Measurements from ENCODE around the gene RAP1GAP2. TPM values are rescaled to one million over a fixed set of nuclear protein-coding genes. Genes with fewer than 3 reads are reported as not detected.

The RAP1GAP2 gene
- total RNA-seq, 3 donors from 2014 or later: 26.6 to 45.3 (median 43.3) TPM

- intact Hi-C loops (cut with DNase I, micrococcal nuclease): no loop called here
- H3K4me3 ChIP-seq: no peak overlapping the region
- ATAC-seq: no peak
- H3K9me3 ChIP-seq: no peaks in the 10 kb centered on the region
- TF ChIP-seq CTCF (IDR thresholded peaks at IDR 0.05): no peak
- H3K4me1 ChIP-seq (ENCODE audit: low read depth): peaks cover 3% of the 10 kb centered on the region
- no peaks in the 10 kb centered on the region for H3K36me3 ChIP-seq (ENCODE audit: low read depth)
- no peak for DNase-seq
Observed at GRCh38 chr17:2830678-2831077, 34.4 kb downstream of the RAP1GAP2 start.

GRCh38 chr17:2835780-2836179, 39.5 kb downstream of the RAP1GAP2 start:
- Histone ChIP-seq H3K36me3 (ENCODE audit: low read depth) (no peaks in the 10 kb centered on the region), H3K9me3 (no peaks in the 10 kb centered on the region), H3K4me3 (no peak overlapping the region), H3K4me1 (ENCODE audit: low read depth) (no peaks in the 10 kb centered on the region)
- intact Hi-C loops (cut with DNase I, micrococcal nuclease): no loop called here
- ATAC-seq (peak; percentile 29), DNase-seq (no peak)
- TF ChIP-seq CTCF (IDR thresholded peaks at IDR 0.05): no peak

DNA sequence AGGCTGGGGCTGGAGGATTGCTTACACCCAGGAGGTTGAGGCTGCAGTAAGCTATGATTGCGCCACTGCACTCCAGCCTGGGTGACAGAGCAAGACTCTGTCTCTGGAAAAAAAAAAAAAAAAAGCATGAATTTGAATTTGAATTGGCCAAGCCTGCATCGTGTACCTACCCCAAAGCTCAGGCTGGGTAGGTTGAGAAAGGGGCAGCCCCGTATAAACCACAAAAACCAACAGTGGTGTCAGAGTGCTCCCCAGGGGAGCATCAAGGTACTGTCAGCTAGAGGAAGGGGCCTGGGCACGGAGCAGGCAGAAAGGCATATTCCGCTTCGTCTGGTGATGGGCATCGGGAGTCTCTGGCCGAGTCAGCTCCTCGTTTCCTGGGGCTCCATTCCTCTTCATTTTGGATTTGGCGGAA, 40.9 kb downstream of the RAP1GAP2 start:
- no peak overlapping the region for H3K4me3 ChIP-seq
- DNase-seq (no peak), ATAC-seq (peak; percentile 65)
- H3K9me3 ChIP-seq: no peaks in the 10 kb centered on the region
- no peaks in the 10 kb centered on the region for H3K4me1 ChIP-seq (ENCODE audit: low read depth)
- H3K36me3 ChIP-seq (ENCODE audit: low read depth): no peaks in the 10 kb centered on the region
- no peak for TF ChIP-seq CTCF (IDR thresholded peaks at IDR 0.05)
- intact Hi-C loops (cut with DNase I, micrococcal nuclease): no loop called here

GRCh38 chr17:2841606-2842005, 45.4 kb downstream of the RAP1GAP2 start:
- H3K4me1 ChIP-seq (ENCODE audit: low read depth): no peaks in the 10 kb centered on the region
- no peaks in the 10 kb centered on the region for H3K36me3 ChIP-seq (ENCODE audit: low read depth)
- DNase-seq: no peak
- no peak overlapping the region for H3K4me3 ChIP-seq
- intact Hi-C loops (cut with DNase I, micrococcal nuclease): no loop called here
- no peak for TF ChIP-seq CTCF (IDR thresholded peaks at IDR 0.05)
- no peak for ATAC-seq
- H3K9me3 ChIP-seq: no peaks in the 10 kb centered on the region

DNA sequence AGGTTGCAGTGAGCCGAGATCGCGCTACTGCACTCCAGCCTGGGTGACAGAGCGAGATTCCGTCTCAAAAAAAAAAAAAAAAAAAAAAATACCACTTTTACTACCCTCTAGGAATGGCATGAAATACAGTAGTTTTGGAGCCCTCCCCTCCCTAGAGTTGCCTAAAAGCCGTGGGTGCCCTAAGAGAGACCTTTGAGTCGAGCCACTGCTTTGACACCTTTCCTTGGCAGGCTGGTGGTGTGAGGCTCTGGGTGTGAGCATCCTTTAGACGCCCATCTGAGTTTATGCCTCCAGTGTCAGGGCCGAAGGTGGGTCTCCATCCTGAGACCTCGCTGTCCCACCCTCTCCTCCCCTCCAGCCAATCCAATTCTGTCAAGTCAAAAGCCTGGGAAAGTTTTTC, 46.2 kb downstream of the RAP1GAP2 start:
- intact Hi-C loops (cut with DNase I, micrococcal nuclease): no loop called here
- DNase-seq: no peak
- Histone ChIP-seq H3K4me3 (no peak overlapping the region), H3K36me3 (ENCODE audit: low read depth) (no peaks in the 10 kb centered on the region), H3K4me1 (ENCODE audit: low read depth) (no peaks in the 10 kb centered on the region), H3K9me3 (no peaks in the 10 kb centered on the region)
- TF ChIP-seq CTCF (IDR thresholded peaks at IDR 0.05): no peak
- ATAC-seq: no peak

GRCh38 chr17:2844416-2844815, 48.2 kb downstream of the RAP1GAP2 start:
- Histone ChIP-seq H3K36me3 (ENCODE audit: low read depth) (no peaks in the 10 kb centered on the region), H3K9me3 (no peaks in the 10 kb centered on the region), H3K4me1 (ENCODE audit: low read depth) (no peaks in the 10 kb centered on the region), H3K4me3 (no peak overlapping the region)
- TF ChIP-seq CTCF (IDR thresholded peaks at IDR 0.05): no peak
- no peak for DNase-seq
- intact Hi-C loops (cut with DNase I, micrococcal nuclease): no loop called here
- peak; percentile 74 for ATAC-seq

Measured in mucosa of descending colon (tissue), 3 donors.